ENCODE measurements around the gene CCDC85A. TPM values are rescaled to one million over a fixed set of nuclear protein-coding genes. Genes with fewer than 3 reads are reported as not detected.

The CCDC85A gene
- total RNA-seq, 2 experiments from 2014 or later: not detected

GRCh38 chr2:56177420-56178220, 6.2 kb upstream of the CCDC85A start:
- Mint-ChIP-seq H3K4me1 (no peaks in the 10 kb centered on the region), H3K27ac (no peak overlapping the region), H3K27me3 (peaks cover 19% of the 10 kb centered on the region), H3K36me3 (no peaks in the 10 kb centered on the region), H3K9me3 (no peaks in the 10 kb centered on the region), H3K4me3 (no peak overlapping the region)
- POLR2A ChIA-PET: no interaction called here
- no peak for ATAC-seq (ENCODE audit: low read depth)
- no peak for DNase-seq

- ATAC-seq (ENCODE audit: low read depth) (no peak), DNase-seq (no peak)
- Mint-ChIP-seq H3K36me3 (no peaks in the 10 kb centered on the region), H3K4me3 (no peak overlapping the region), H3K9me3 (no peaks in the 10 kb centered on the region), H3K4me1 (peaks cover 2% of the 10 kb centered on the region), H3K27me3 (peaks cover 30% of the 10 kb centered on the region), H3K27ac (no peak overlapping the region)
- POLR2A ChIA-PET: no interaction called here
These were observed 3.9 kb upstream of the CCDC85A start for GRCh38 chr2:56179931-56180330.

- DNase-seq: no peak
- Mint-ChIP-seq H3K36me3 (no peaks in the 10 kb centered on the region), H3K27me3 (peaks cover 53% of the 10 kb centered on the region), H3K27ac (no peak overlapping the region), H3K4me3 (no peak overlapping the region), H3K4me1 (peaks cover 4% of the 10 kb centered on the region), H3K9me3 (no peaks in the 10 kb centered on the region)
- POLR2A ChIA-PET: no interaction called here
- ATAC-seq (ENCODE audit: low read depth): no peak
These were observed 1.4 kb upstream of the CCDC85A start for GRCh38 chr2:56182420-56182819.

- Mint-ChIP-seq H3K4me1 (peaks cover 4% of the 10 kb centered on the region), H3K4me3 (no peak overlapping the region), H3K27me3 (peaks cover 50% of the 10 kb centered on the region), H3K36me3 (no peaks in the 10 kb centered on the region), H3K9me3 (no peaks in the 10 kb centered on the region), H3K27ac (no peak overlapping the region)
- ATAC-seq (ENCODE audit: low read depth) (no peak), DNase-seq (peak; percentile 33)
- POLR2A ChIA-PET: no interaction called here
These were observed 766 bp downstream of the CCDC85A start for GRCh38 chr2:56184500-56185011.

GRCh38 chr2:56185101-56185581, 1.4 kb downstream of the CCDC85A start:
- peaks cover 4% of the 10 kb centered on the region for H3K4me1 Mint-ChIP-seq
- no peak overlapping the region for H3K4me3 Mint-ChIP-seq
- H3K36me3 Mint-ChIP-seq: no peaks in the 10 kb centered on the region
- H3K27me3 Mint-ChIP-seq: peaks cover 50% of the 10 kb centered on the region
- POLR2A ChIA-PET: no interaction called here
- ATAC-seq (ENCODE audit: low read depth): no peak
- H3K27ac Mint-ChIP-seq: no peak overlapping the region
- no peak for DNase-seq
- H3K9me3 Mint-ChIP-seq: no peaks in the 10 kb centered on the region

GRCh38 chr2:56185582-56186046, 1.8 kb downstream of the CCDC85A start:
- POLR2A ChIA-PET: no interaction called here
- ATAC-seq (ENCODE audit: low read depth): no peak
- no peak for DNase-seq
- no peaks in the 10 kb centered on the region for H3K36me3 Mint-ChIP-seq
- peaks cover 4% of the 10 kb centered on the region for H3K4me1 Mint-ChIP-seq
- H3K27me3 Mint-ChIP-seq: peaks cover 50% of the 10 kb centered on the region
- H3K4me3 Mint-ChIP-seq: no peak overlapping the region
- H3K9me3 Mint-ChIP-seq: no peaks in the 10 kb centered on the region
- no peak overlapping the region for H3K27ac Mint-ChIP-seq

GRCh38 chr2:56191617-56192016, 7.8 kb downstream of the CCDC85A start:
- DNase-seq (no peak), ATAC-seq (ENCODE audit: low read depth) (no peak)
- peaks cover 11% of the 10 kb centered on the region for H3K27me3 Mint-ChIP-seq
- H3K4me1 Mint-ChIP-seq: no peaks in the 10 kb centered on the region
- no peaks in the 10 kb centered on the region for H3K9me3 Mint-ChIP-seq
- POLR2A ChIA-PET: no interaction called here
- no peaks in the 10 kb centered on the region for H3K36me3 Mint-ChIP-seq
- H3K4me3 Mint-ChIP-seq: no peak overlapping the region
- no peak overlapping the region for H3K27ac Mint-ChIP-seq

GRCh38 chr2:56192664-56193305, 9.0 kb downstream of the CCDC85A start:
- ATAC-seq (ENCODE audit: low read depth): no peak

GRCh38 chr2:56195563-56195962, 11.8 kb downstream of the CCDC85A start:
- no peak for DNase-seq
- Mint-ChIP-seq H3K36me3 (no peaks in the 10 kb centered on the region), H3K4me3 (no peak overlapping the region)

More at GRCh38 chr2:56192664-56193305, 9.0 kb downstream of the CCDC85A start:
- Mint-ChIP-seq H3K27ac (no peak overlapping the region), H3K9me3 (no peaks in the 10 kb centered on the region), H3K4me1 (no peaks in the 10 kb centered on the region), H3K4me3 (no peak overlapping the region), H3K27me3 (no peaks in the 10 kb centered on the region), H3K36me3 (no peaks in the 10 kb centered on the region)
- POLR2A ChIA-PET: no interaction called here
- DNase-seq: no peak

GRCh38 chr2:56197816-56198215, 14.0 kb downstream of the CCDC85A start:
- H3K27me3 Mint-ChIP-seq: peaks cover 2% of the 10 kb centered on the region
- no peak overlapping the region for H3K4me3 Mint-ChIP-seq
- no peaks in the 10 kb centered on the region for H3K36me3 Mint-ChIP-seq
- H3K4me1 Mint-ChIP-seq: no peaks in the 10 kb centered on the region
- no peak overlapping the region for H3K27ac Mint-ChIP-seq
- ATAC-seq (ENCODE audit: low read depth): no peak
- H3K9me3 Mint-ChIP-seq: no peaks in the 10 kb centered on the region
- POLR2A ChIA-PET: no interaction called here
- DNase-seq: no peak

More at GRCh38 chr2:56195563-56195962, 11.8 kb downstream of the CCDC85A start:
- H3K4me1 Mint-ChIP-seq: no peaks in the 10 kb centered on the region
- peaks cover 2% of the 10 kb centered on the region for H3K27me3 Mint-ChIP-seq
- H3K27ac Mint-ChIP-seq: no peak overlapping the region
- ATAC-seq (ENCODE audit: low read depth): no peak
- H3K9me3 Mint-ChIP-seq: no peaks in the 10 kb centered on the region
- POLR2A ChIA-PET: no interaction called here

- Mint-ChIP-seq H3K27ac (no peak overlapping the region), H3K27me3 (peaks cover 2% of the 10 kb centered on the region), H3K4me1 (no peaks in the 10 kb centered on the region), H3K9me3 (no peaks in the 10 kb centered on the region), H3K4me3 (no peak overlapping the region), H3K36me3 (no peaks in the 10 kb centered on the region)
- no peak for DNase-seq
- POLR2A ChIA-PET: no interaction called here
- no peak for ATAC-seq (ENCODE audit: low read depth)
These were observed 15.1 kb downstream of the CCDC85A start for GRCh38 chr2:56198936-56199335.

- peaks cover 2% of the 10 kb centered on the region for H3K27me3 Mint-ChIP-seq
- H3K36me3 Mint-ChIP-seq: no peaks in the 10 kb centered on the region
- H3K9me3 Mint-ChIP-seq: no peaks in the 10 kb centered on the region
- no peak overlapping the region for H3K4me3 Mint-ChIP-seq
- no peak for ATAC-seq (ENCODE audit: low read depth)
- H3K4me1 Mint-ChIP-seq: no peaks in the 10 kb centered on the region
- POLR2A ChIA-PET: no interaction called here
- DNase-seq: no peak
- no peak overlapping the region for H3K27ac Mint-ChIP-seq
These were observed 15.7 kb downstream of the CCDC85A start for GRCh38 chr2:56199492-56199891.

- peaks cover 2% of the 10 kb centered on the region for H3K27me3 Mint-ChIP-seq
- DNase-seq: no peak
- no peaks in the 10 kb centered on the region for H3K36me3 Mint-ChIP-seq
- POLR2A ChIA-PET: no interaction called here
- H3K4me3 Mint-ChIP-seq: no peak overlapping the region
- H3K9me3 Mint-ChIP-seq: no peaks in the 10 kb centered on the region
- H3K27ac Mint-ChIP-seq: no peak overlapping the region
- H3K4me1 Mint-ChIP-seq: no peaks in the 10 kb centered on the region
- ATAC-seq (ENCODE audit: low read depth): no peak
These were observed 18.8 kb downstream of the CCDC85A start for GRCh38 chr2:56202381-56203121.

Measured in activated naive CD8-positive, alpha-beta T cell treated with anti-CD3 and anti-CD28 coated beads, Interleukin-2, amount 10 ng/mL, durations not matched to agents 7 days and 5 days (primary cell).